NCI-H2196 (cell line): ENCODE measurements around the gene CLDN10.

ENCODE experiments used
- DNase-seq: peaks from one replicate; lab custom pipeline; 2025; ENCODE audit not compliant: unreplicated experiment; lab: John Stamatoyannopoulos, UW

CLDN10 gene

GRCh38 chr13:95593462-95593861 lies 40.9 kb downstream of the CLDN10 start:
- DNase-seq, result no peak

- no peak for DNase-seq
Observed at GRCh38 chr13:95596701-95597100, 44.2 kb downstream of the CLDN10 start.

- DNase-seq, result no peak
Observed at GRCh38 chr13:95601216-95601615, 48.7 kb downstream of the CLDN10 start.

- no peak for DNase-seq
Observed at GRCh38 chr13:95601906-95602305, 49.4 kb downstream of the CLDN10 start.

- peak; percentile 66 for DNase-seq
Observed at GRCh38 chr13:95603887-95604555, 51.5 kb downstream of the CLDN10 start.

- no peak for DNase-seq
Observed at GRCh38 chr13:95604556-95604915, 52.0 kb downstream of the CLDN10 start.

- DNase-seq, result no peak
Observed at GRCh38 chr13:95605448-95606125, 53.1 kb downstream of the CLDN10 start.

- DNase-seq, result peak; percentile 0
Observed at GRCh38 chr13:95607366-95607765, 54.8 kb downstream of the CLDN10 start.

GRCh38 chr13:95608640-95609323 lies 56.3 kb downstream of the CLDN10 start:
- no peak for DNase-seq

- DNase-seq, result no peak
Observed at GRCh38 chr13:95614641-95615245, 62.2 kb downstream of the CLDN10 start.

GRCh38 chr13:95615539-95615938 lies 63.0 kb downstream of the CLDN10 start:
- no peak for DNase-seq

GRCh38 chr13:95620030-95620824 lies 67.7 kb downstream of the CLDN10 start:
- no peak for DNase-seq

- DNase-seq, result no peak
Observed at GRCh38 chr13:95620825-95621498, 68.4 kb downstream of the CLDN10 start.

- no peak for DNase-seq
Observed at GRCh38 chr13:95623141-95623540, 70.6 kb downstream of the CLDN10 start.

GRCh38 chr13:95624020-95624419 lies 71.5 kb downstream of the CLDN10 start:
- DNase-seq, result peak; percentile 6

- no peak for DNase-seq
Observed at GRCh38 chr13:95626768-95627167, 74.2 kb downstream of the CLDN10 start.

- DNase-seq, result no peak
Observed at GRCh38 chr13:95627590-95627989, 75.1 kb downstream of the CLDN10 start.

GRCh38 chr13:95628488-95628887 lies 76.0 kb downstream of the CLDN10 start:
- no peak for DNase-seq

- no peak for DNase-seq
Observed at GRCh38 chr13:95629071-95629470, 76.6 kb downstream of the CLDN10 start.
